ENCODE data around the gene CSNK1G3. TPM values are rescaled to one million over a fixed set of nuclear protein-coding genes. Genes with fewer than 3 reads are reported as not detected.

CSNK1G3 gene
- total and polyA plus RNA-seq, 2 experiments from 2014 or later = 19.6 to 65.1 TPM

DNA sequence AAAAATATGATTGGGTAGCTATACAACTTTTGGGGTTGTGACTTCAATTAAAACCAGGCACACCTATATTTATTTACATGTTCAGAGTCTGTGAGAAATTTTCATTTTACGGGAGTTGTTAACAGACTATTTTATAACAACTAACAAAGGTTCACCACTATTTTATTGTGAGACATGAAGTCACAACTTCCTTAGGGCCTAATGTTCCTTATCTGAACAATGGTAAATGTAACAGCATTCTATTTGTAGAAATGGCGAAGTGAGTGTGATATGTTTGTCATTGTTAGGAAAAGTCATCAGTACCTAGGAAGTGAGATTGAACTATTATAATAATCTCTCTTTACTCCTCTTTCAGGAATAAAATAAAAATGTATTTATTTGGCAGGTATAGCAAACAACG lies 67.4 kb downstream of the CSNK1G3 start:
- no peaks in the 10 kb centered on the region for H3K27me3 Mint-ChIP-seq (ENCODE audit: insufficient read depth, low read depth, poor library complexity)
- no peak overlapping the region for H3K4me3 Mint-ChIP-seq
- Histone ChIP-seq H3K4me3 (no peak overlapping the region), H3K36me3 (ENCODE audit: insufficient read depth) (no peaks in the 10 kb centered on the region; the same call in 1 of the 2 replicates), H3K4me2 (no peak overlapping the region), H3F3A (replicated peaks; ENCODE audit: low read depth) (no peaks in the 10 kb centered on the region), H3K27me3 (ENCODE audit: insufficient read depth) (no peaks in the 10 kb centered on the region), H2AFZ (no peak overlapping the region), H3K27ac (ENCODE audit: low read depth) (no peak overlapping the region), H3K4me1 (ENCODE audit: insufficient read depth) (peaks cover 21% of the 10 kb centered on the region), H3K9me2 (ENCODE audit: insufficient read depth) (no peaks in the 10 kb centered on the region), H3K79me2 (replicated peaks; ENCODE audit: insufficient read depth) (peaks cover 8% of the 10 kb centered on the region; the same call in 1 of the 2 replicates), H4K20me1 (replicated peaks; ENCODE audit: insufficient read depth) (no peaks in the 10 kb centered on the region)
- peaks cover 19% of the 10 kb centered on the region for H3K4me1 Mint-ChIP-seq
- H3K36me3 Mint-ChIP-seq (ENCODE audit: low read depth) = peaks cover 20% of the 10 kb centered on the region; the same call in 2 of the 3 replicates
- H3K9me3 Mint-ChIP-seq = no peaks in the 10 kb centered on the region
- no peak overlapping the region for H3K27ac Mint-ChIP-seq
- DNase-seq (ENCODE audit: low spot score) (no peak), ATAC-seq (no peak)
- TF ChIP-seq CREB1 (CRISPR knock-in tag; IDR thresholded peaks at IDR 0.05; ENCODE audit: low read depth) = no peak
- TF ChIP-seq, protein P1, sequence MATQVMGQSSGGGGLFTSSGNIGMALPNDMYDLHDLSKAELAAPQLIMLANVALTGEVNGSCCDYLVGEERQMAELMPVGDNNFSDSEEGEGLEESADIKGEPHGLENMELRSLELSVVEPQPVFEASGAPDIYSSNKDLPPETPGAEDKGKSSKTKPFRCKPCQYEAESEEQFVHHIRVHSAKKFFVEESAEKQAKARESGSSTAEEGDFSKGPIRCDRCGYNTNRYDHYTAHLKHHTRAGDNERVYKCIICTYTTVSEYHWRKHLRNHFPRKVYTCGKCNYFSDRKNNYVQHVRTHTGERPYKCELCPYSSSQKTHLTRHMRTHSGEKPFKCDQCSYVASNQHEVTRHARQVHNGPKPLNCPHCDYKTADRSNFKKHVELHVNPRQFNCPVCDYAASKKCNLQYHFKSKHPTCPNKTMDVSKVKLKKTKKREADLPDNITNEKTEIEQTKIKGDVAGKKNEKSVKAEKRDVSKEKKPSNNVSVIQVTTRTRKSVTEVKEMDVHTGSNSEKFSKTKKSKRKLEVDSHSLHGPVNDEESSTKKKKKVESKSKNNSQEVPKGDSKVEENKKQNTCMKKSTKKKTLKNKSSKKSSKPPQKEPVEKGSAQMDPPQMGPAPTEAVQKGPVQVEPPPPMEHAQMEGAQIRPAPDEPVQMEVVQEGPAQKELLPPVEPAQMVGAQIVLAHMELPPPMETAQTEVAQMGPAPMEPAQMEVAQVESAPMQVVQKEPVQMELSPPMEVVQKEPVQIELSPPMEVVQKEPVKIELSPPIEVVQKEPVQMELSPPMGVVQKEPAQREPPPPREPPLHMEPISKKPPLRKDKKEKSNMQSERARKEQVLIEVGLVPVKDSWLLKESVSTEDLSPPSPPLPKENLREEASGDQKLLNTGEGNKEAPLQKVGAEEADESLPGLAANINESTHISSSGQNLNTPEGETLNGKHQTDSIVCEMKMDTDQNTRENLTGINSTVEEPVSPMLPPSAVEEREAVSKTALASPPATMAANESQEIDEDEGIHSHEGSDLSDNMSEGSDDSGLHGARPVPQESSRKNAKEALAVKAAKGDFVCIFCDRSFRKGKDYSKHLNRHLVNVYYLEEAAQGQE (IDR thresholded peaks at IDR 0.05; ENCODE audit: unreplicated experiment) = no peak
- TF ChIP-seq, protein P2, sequence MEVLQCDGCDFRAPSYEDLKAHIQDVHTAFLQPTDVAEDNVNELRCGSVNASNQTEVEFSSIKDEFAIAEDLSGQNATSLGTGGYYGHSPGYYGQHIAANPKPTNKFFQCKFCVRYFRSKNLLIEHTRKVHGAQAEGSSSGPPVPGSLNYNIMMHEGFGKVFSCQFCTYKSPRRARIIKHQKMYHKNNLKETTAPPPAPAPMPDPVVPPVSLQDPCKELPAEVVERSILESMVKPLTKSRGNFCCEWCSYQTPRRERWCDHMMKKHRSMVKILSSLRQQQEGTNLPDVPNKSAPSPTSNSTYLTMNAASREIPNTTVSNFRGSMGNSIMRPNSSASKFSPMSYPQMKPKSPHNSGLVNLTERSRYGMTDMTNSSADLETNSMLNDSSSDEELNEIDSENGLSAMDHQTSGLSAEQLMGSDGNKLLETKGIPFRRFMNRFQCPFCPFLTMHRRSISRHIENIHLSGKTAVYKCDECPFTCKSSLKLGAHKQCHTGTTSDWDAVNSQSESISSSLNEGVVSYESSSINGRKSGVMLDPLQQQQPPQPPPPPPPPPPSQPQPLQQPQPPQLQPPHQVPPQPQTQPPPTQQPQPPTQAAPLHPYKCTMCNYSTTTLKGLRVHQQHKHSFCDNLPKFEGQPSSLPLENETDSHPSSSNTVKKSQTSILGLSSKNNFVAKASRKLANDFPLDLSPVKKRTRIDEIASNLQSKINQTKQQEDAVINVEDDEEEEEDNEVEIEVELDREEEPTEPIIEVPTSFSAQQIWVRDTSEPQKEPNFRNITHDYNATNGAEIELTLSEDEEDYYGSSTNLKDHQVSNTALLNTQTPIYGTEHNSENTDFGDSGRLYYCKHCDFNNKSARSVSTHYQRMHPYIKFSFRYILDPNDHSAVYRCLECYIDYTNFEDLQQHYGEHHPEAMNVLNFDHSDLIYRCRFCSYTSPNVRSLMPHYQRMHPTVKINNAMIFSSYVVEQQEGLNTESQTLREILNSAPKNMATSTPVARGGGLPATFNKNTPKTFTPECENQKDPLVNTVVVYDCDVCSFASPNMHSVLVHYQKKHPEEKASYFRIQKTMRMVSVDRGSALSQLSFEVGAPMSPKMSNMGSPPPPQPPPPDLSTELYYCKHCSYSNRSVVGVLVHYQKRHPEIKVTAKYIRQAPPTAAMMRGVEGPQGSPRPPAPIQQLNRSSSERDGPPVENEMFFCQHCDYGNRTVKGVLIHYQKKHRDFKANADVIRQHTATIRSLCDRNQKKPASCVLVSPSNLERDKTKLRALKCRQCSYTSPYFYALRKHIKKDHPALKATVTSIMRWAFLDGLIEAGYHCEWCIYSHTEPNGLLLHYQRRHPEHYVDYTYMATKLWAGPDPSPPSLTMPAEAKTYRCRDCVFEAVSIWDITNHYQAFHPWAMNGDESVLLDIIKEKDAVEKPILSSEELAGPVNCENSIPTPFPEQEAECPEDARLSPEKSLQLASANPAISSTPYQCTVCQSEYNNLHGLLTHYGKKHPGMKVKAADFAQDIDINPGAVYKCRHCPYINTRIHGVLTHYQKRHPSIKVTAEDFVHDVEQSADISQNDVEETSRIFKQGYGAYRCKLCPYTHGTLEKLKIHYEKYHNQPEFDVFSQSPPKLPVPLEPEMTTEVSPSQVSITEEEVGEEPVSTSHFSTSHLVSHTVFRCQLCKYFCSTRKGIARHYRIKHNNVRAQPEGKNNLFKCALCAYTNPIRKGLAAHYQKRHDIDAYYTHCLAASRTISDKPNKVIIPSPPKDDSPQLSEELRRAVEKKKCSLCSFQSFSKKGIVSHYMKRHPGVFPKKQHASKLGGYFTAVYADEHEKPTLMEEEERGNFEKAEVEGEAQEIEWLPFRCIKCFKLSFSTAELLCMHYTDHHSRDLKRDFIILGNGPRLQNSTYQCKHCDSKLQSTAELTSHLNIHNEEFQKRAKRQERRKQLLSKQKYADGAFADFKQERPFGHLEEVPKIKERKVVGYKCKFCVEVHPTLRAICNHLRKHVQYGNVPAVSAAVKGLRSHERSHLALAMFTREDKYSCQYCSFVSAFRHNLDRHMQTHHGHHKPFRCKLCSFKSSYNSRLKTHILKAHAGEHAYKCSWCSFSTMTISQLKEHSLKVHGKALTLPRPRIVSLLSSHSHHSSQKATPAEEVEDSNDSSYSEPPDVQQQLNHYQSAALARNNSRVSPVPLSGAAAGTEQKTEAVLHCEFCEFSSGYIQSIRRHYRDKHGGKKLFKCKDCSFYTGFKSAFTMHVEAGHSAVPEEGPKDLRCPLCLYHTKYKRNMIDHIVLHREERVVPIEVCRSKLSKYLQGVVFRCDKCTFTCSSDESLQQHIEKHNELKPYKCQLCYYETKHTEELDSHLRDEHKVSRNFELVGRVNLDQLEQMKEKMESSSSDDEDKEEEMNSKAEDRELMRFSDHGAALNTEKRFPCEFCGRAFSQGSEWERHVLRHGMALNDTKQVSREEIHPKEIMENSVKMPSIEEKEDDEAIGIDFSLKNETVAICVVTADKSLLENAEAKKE (CRISPR knock-in tag; IDR thresholded peaks at IDR 0.05) = no peak
- TF ChIP-seq, protein P3, sequence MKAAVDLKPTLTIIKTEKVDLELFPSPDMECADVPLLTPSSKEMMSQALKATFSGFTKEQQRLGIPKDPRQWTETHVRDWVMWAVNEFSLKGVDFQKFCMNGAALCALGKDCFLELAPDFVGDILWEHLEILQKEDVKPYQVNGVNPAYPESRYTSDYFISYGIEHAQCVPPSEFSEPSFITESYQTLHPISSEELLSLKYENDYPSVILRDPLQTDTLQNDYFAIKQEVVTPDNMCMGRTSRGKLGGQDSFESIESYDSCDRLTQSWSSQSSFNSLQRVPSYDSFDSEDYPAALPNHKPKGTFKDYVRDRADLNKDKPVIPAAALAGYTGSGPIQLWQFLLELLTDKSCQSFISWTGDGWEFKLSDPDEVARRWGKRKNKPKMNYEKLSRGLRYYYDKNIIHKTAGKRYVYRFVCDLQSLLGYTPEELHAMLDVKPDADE (IDR thresholded peaks at IDR 0.05) = no peak
- TF ChIP-seq EZH2 (IDR thresholded peaks at IDR 0.05; ENCODE audit: low read depth, unreplicated experiment) = no peak
- no peak for TF ChIP-seq ZNF114 (CRISPR knock-in tag; IDR thresholded peaks at IDR 0.05)
